Measurements from ENCODE around the gene DIAPH2.
A peak's percentile ranks its signal among the peaks of the same experiment; 100 is the strongest.
"Not testable (repeated sequence)": the region's sequence is repeated elsewhere in the genome, so short reads cannot be mapped to it uniquely, and the experiment has no call there.

Gene DIAPH2

DNA sequence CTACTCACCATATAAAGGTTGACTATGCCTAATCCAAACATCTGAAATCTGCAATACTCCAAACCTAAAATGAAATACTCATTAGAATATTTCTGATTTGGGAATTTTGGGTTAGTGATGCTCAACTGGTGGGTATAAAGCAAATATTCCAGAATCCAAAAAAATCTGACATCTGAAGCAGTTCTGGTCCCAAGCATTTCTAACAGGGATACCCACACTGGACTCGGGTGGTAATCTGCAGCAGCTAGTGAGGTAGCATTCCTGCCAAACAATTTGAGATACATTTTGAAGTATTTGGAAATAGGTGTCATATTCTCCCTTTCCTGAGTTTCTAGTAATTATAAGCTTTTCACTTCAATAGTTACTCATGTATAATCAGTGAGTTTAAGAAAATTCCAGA lies 149.5 kb downstream of the DIAPH2 start:
- FAIRE-seq, result no peak

- no peak for FAIRE-seq
Measured at GRCh38 chrX:96835660-96836289, 151.1 kb downstream of the DIAPH2 start.

DNA sequence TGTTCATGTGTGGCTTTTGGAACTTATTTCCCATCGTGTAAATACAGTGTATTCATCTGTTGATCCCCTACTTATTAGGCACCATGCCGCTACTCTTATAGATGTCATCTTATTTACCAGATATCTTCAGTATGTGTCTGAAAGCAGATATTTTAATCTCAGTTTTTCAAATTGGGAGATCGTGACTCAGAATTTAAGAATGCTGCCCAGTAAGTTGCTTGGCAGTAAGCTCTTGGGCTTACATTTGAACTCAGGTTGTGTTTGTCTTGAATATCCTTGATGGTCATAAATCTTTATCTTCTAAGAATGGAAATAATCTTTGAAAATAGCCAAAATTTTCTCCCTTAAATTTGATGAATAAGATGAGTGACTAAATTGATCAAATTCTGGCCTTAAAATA lies 153.2 kb downstream of the DIAPH2 start:
- no peak for FAIRE-seq

DNA sequence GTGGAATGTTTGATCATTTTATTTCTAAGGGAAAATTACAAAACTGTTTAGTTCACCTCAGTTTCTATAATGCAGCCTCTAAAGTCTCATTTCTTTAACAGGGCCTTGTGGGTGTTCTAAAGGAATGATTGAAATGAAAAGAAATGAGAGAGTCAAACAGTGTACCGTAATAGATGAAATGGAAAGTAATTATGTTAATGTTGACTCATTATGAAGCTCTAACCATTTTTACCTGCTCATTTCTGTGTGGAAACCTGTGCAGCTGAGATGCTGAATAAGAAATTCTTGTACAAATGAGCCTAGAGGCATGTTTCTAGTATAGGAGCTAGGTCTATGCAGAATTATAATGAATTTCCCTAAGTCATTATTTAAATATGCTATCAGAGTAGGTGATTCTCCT lies 153.9 kb downstream of the DIAPH2 start:
- FAIRE-seq, result no peak

DNA sequence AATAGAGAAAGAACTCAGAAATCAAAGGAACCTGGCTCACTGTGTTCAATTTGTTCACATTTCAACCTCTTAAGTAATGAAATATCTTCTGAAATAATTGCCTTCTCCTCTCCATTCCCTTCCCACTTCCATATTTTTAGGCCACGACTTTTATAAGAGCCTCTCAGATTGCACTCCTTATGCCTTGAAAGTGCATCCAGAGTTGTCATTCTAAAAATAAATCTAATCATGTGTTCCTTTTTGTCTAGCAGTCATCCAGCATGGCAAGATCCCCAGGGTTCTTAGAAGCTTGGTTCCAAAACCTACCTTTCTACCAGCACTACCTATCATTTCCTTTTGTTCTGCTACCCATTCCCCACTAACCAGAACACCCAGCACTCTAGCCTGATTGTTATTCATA lies 156.7 kb downstream of the DIAPH2 start:
- no peak for FAIRE-seq

- not testable (repeated sequence) for FAIRE-seq
Measured at GRCh38 chrX:96841866-96842265, 157.2 kb downstream of the DIAPH2 start.

DNA sequence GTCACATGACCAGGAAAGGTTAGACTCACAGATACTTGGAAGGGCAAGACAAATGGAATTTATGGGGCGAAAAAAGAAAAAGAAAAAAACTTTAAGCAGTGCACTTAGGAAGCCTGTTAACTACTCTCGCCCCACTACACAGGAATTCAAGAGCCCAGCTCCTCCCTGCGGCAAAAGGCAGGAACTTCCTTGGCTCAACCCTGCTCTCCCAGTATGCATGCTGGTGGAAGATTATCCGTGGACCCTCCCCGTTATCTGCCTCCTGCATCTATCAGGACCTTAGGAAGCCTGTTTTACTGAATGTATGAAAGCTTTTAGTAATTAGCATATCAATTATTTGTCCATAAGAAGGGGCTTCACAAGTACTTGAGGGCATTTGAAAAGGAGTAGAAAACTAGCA lies 158.9 kb downstream of the DIAPH2 start:
- no peak for FAIRE-seq

- no peak for FAIRE-seq
Measured at GRCh38 chrX:96846841-96847240, 162.2 kb downstream of the DIAPH2 start.

DNA sequence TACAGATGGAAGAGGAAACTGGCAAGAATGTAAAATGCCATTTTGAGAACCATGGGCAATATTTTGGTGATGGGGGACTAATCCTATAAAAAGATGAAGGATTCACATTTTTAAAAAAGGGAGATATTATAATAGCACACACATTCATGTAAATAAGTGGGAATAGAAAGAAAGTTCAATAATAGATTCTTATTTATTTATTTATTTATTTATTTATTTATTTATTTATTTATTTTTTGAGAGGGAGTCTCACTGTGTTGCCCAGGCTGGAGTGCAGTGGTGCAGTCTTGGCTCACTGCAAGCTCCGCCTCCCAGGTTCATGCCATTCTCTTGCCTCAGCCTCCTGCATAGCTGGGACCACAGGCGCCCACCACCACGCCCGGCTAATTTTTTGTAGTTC lies 174.8 kb downstream of the DIAPH2 start:
- FAIRE-seq, result peak; percentile 49

DNA sequence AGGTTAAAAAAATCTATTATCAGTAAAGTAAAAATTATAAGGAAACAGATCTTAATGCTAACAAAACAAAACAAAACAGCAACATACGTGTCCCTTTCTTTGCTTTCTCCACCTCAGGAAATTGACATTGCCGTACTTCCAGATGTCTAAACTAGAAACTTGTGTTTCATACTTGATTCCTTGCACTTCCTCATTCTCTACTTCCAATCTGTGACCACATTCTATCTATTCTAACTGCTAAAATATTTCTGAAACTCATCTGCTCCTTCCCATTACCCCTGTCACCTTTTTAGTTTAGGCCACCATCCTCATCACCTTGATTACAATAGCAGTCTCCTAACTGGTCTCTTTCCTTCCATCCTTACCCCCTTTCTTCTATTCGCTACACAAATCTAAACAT lies 176.6 kb downstream of the DIAPH2 start:
- no peak for FAIRE-seq

DNA sequence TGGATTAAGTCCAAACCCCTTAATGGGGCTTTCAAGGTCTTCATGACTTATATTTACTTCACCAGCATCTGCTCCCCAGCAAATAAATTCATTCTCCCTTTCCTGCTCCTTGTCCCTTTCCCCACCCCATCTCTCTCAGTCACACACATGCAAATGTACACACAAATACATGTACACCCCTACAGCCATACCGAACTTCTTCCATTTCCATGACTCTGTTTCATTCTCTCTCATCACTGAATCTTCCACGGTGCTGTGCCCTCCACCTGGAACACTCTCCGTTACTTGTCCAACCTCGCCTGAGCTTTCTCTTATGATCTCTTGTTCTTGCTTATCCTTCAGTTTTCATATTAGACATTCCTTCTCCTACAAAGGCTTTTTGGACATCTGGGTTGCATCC lies 177.0 kb downstream of the DIAPH2 start:
- FAIRE-seq, result no peak

DNA sequence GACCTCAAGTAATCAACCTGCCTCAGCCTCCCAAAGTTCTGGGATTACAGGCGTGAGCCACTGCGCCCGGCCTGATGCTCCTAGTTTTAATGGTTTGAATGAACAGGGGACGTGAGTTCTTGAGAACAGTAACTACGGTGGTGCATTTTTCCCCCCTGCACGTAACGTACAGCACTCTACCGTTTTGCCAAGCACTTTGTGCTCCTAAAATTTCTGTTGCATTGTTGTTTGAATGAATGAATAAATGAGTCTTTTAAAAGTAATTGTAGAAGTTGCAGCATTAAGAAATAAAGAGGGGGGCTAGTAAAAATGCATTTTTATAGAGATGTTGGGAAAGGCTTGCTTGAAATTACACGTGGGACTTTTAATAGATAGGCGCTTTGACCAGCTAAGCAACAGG lies 199.0 kb downstream of the DIAPH2 start, which contains the start of gene RPA4:
Gene RPA4 (plus strand): TSS at position 301 of the 400 bp plus-strand sequence. CDS start 403 bp downstream, outside the sequence.
- FAIRE-seq, result no peak

GRCh38 chrX:96884027-96884426 lies 199.4 kb downstream of the DIAPH2 start:
- no peak for FAIRE-seq

- FAIRE-seq, result no peak
Measured at GRCh38 chrX:96889726-96890125, 205.1 kb downstream of the DIAPH2 start.

DNA sequence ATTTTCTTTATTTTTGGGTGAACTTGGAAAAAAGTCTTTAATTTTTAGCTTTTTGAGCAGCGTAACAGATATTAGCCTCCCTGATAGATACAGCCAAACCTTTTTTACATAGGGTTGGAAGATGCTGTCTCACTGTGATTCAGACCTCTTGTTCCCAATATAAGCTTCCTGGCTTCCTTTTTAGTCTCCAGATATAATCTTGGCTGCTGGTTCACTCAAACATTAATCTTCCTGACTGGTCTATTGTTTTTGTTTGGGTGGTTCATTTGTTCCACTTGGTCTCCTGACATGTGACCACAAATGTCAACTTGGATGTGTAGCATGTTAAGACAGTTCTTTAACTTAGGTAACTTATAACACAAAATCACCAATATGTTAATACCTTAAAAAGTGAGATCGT lies 222.1 kb downstream of the DIAPH2 start:
- no peak for FAIRE-seq

GRCh38 chrX:96907516-96908272 lies 223.1 kb downstream of the DIAPH2 start:
- no peak for FAIRE-seq

DNA sequence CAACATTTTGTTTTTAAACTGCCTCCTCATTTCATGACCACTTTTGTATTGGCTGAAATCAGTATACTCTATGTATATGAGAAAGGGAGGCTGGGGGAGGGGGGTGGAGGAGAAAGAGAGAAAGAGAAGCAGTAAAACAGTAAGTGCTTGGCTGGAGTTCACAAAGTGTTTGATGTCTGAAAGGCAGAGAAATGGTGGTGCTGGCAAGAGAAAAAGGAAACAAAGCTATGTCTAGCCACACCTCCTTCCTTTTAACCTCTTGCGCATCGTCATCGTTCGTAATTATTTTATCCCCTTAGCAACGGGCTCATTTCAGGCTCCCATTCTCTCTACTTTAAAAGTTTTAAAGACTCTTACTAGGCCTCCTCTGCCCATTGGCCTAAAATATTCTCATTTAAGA lies 224.6 kb downstream of the DIAPH2 start:
- FAIRE-seq, result no peak

GRCh38 chrX:96918864-96919263 lies 234.2 kb downstream of the DIAPH2 start:
- FAIRE-seq, result no peak

DNA sequence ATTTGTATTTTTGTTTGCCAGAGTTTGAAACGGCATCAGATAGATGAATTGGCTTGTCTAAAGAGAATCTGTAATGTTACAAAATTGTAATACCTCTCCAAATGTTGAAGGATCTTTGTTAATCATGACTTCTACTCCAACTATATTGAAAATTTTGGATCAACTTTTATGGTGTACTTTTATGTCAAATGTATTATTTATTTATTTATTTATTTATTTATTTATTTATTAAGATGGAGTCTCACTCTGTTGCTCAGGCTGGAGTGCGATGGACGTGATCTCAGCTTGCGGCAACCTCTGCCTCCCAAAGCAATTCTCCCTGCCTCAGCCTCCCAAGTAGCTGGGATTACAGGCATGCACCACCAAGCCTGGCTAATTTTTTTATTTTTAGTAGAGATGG lies 235.0 kb downstream of the DIAPH2 start:
- peak; percentile 79 for FAIRE-seq

DNA sequence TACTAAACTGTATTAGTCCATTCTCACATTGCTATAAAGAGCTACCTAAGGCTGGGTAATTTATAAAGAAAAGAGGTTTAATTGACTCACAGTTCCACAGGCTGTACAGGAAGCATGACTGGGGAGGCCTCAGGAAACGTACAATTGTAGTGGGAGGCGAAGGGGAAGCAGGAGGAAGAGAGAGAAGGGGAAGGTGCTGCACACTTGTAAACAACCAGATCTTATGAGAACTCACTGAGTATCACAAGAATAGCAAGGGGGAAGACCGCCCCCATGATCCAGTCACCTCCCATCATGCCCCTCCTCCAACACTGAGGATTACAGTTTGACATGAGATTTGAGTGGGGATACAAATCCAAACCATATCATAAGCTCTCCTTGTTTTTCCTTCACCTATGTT lies 239.9 kb downstream of the DIAPH2 start:
- no peak for FAIRE-seq

GRCh38 chrX:96929036-96929435 lies 244.4 kb downstream of the DIAPH2 start:
- no peak for FAIRE-seq

DNA sequence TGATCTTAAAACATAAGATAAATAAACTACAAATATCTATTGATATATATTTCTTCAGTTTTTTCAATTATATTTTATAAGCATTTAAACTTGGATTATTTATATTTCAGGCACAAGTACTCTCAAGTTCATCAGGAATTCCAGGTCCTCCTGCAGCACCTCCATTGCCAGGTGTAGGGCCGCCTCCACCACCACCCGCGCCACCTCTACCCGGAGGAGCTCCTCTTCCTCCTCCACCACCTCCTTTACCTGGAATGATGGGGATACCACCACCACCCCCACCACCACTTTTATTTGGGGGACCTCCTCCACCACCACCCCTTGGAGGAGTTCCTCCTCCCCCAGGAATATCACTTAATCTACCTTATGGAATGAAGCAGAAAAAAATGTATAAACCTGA lies 273.1 kb downstream of the DIAPH2 start:
- FAIRE-seq, result peak; percentile 87

DNA sequence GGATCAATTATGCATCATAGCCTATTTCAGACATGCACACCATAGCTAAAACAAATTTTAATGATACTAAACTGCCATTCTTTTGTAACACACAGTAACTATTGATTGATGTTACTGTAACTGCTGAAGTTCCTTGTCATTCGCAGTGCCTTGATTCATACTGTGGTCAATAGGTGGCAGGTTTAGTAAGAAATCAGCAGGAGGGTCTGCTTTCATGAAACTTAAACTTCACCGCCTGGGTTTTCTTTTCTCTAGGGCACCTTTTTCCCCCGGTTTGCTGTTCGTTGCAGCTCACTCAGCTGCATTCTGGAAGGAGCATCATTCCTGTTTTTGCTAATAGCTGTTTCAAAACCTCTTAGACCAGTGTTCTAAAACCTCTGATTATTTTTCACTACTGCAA lies 287.2 kb downstream of the DIAPH2 start:
- FAIRE-seq, result peak; percentile 14

DNA sequence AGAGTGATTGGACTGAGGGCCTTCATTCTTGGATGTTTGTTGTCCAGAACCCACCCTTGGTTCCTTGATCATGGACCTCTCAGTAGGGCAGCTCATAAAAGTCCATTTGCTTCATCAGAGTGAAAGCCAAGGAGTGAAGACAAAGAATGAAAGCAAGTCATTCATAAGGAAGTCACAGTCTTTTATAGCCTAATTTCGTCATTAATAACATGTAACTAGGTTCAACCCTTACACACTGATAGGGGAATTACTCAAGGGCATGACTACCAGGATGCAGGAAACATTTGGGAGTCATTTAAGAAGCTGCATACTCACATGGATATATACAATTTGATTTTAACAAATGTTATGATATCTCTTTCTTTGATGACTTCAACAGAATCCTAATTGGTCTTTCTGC lies 294.3 kb downstream of the DIAPH2 start:
- FAIRE-seq, result no peak

DNA sequence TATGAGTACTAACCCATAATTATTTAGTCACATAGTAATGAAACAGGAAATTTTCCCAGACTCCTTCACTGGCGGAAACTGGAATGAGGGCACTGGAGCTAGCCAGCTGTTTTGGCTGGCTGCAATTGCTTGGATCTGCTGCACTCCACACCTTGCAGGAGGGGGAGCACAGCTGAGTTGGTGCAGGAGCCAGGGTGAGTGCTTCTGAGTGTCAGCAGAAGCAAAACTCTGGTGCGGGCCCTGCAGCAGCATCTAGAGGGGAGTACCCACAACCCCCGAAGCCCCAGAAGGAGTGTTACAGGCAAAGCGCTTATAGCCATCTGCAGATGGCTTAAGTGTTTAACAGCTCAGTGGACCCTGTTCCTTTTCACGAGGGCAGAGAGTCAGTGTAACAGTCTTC lies 295.1 kb downstream of the DIAPH2 start:
- no peak for FAIRE-seq

All from colon (tissue), 2 donors.